Activated CD4-positive, alpha-beta memory T cell treated with anti-CD3 and anti-CD28 coated beads for 36 hours (primary cell): ENCODE results near the gene ASB18. TPM values are rescaled to one million over a fixed set of nuclear protein-coding genes. Genes with fewer than 3 reads are reported as not detected.

Experiments
- CTCF ChIA-PET: fragments of 350-600 bp; sonication (Branson Sonifier 250); formaldehyde crosslinking; loops from one replicate; lab custom pipeline; 2021; ENCODE audit warnings: antibody characterized with exemption, inconsistent platforms; lab: Charles Lee
- POLR2A ChIA-PET: fragments of 350-600 bp; sonication (Branson Sonifier 250); formaldehyde crosslinking; loops from one replicate; lab custom pipeline; 2021; ENCODE audit warnings: antibody characterized with exemption; lab: Charles Lee
- DNase-seq: peaks from one replicate; pipeline ENCODE4 v3.0.0-alpha.2; 2020
- H3K27ac Mint-ChIP-seq: one replicate; pipeline ENCODE4 v1.8.0; 2021; ENCODE audit warnings: mixed read lengths
- H3K27me3 Mint-ChIP-seq: one replicate; pipeline ENCODE4 v1.8.0; 2021; ENCODE audit warnings: mixed read lengths
- H3K36me3 Mint-ChIP-seq: one replicate; pipeline ENCODE4 v1.8.0; 2021; ENCODE audit warnings: mixed read lengths
- H3K4me1 Mint-ChIP-seq: one replicate; pipeline ENCODE4 v1.8.0; 2021; ENCODE audit warnings: low read depth, mixed read lengths
- H3K4me3 Mint-ChIP-seq: one replicate; pipeline ENCODE4 v1.8.0; 2021; ENCODE audit warnings: mild to moderate bottlenecking, mixed read lengths
- H3K9me3 Mint-ChIP-seq: one replicate; pipeline ENCODE4 v1.8.0; 2021; ENCODE audit warnings: mixed read lengths
- intact Hi-C: fragments of 100-400 bp; cut with micrococcal nuclease; formaldehyde crosslinking; loops from one replicate; pipeline ENCODE4 v1.15.1; 2023
- total RNA-seq, 2 experiments: library from RNA; stranded (reverse); gene quantifications; one replicate each; pipeline ENCODE4 v1.2.3, GENCODE V29; 2021

Gene ASB18
- total RNA-seq, 2 experiments from 2014 or later = not detected

- Mint-ChIP-seq H3K27ac (no peak overlapping the region), H3K36me3 (no peaks in the 10 kb centered on the region), H3K9me3 (peaks cover 6% of the 10 kb centered on the region), H3K4me3 (no peak overlapping the region), H3K27me3 (peaks cover 14% of the 10 kb centered on the region), H3K4me1 (no peaks in the 10 kb centered on the region)
- intact Hi-C loops = no loop called here
- CTCF ChIA-PET = no interaction called here
- POLR2A ChIA-PET = no interaction called here
- no peak for DNase-seq
Measured at GRCh38 chr2:236209996-236210395, 54.2 kb downstream of the ASB18 start.

GRCh38 chr2:236209535-236209934 is 54.7 kb downstream of the ASB18 start:
- no peak for DNase-seq
- H3K4me3 Mint-ChIP-seq = no peak overlapping the region
- CTCF ChIA-PET = no interaction called here
- H3K9me3 Mint-ChIP-seq = peaks cover 6% of the 10 kb centered on the region
- peaks cover 14% of the 10 kb centered on the region for H3K27me3 Mint-ChIP-seq
- H3K27ac Mint-ChIP-seq = no peak overlapping the region
- no peaks in the 10 kb centered on the region for H3K4me1 Mint-ChIP-seq
- H3K36me3 Mint-ChIP-seq = no peaks in the 10 kb centered on the region
- POLR2A ChIA-PET = no interaction called here
- intact Hi-C loops = no loop called here

- Mint-ChIP-seq H3K27me3 (peaks cover 9% of the 10 kb centered on the region), H3K36me3 (no peaks in the 10 kb centered on the region), H3K4me3 (no peak overlapping the region), H3K27ac (no peak overlapping the region), H3K9me3 (peaks cover 6% of the 10 kb centered on the region), H3K4me1 (no peaks in the 10 kb centered on the region)
- ChIA-PET CTCF (no interaction called here), POLR2A (no interaction called here)
- DNase-seq = no peak
- intact Hi-C loops = no loop called here
Measured at GRCh38 chr2:236208019-236208926, 55.9 kb downstream of the ASB18 start.

- no peak for DNase-seq
- Mint-ChIP-seq H3K4me1 (no peaks in the 10 kb centered on the region), H3K4me3 (no peak overlapping the region), H3K27me3 (peaks cover 7% of the 10 kb centered on the region), H3K36me3 (no peaks in the 10 kb centered on the region), H3K27ac (no peak overlapping the region), H3K9me3 (peaks cover 6% of the 10 kb centered on the region)
- intact Hi-C loops = no loop called here
- ChIA-PET CTCF (no interaction called here), POLR2A (no interaction called here)
Measured at GRCh38 chr2:236207472-236207871, 56.7 kb downstream of the ASB18 start.

- Mint-ChIP-seq H3K36me3 (no peaks in the 10 kb centered on the region), H3K27ac (no peak overlapping the region), H3K4me1 (no peaks in the 10 kb centered on the region), H3K9me3 (peaks cover 6% of the 10 kb centered on the region), H3K4me3 (no peak overlapping the region), H3K27me3 (peaks cover 4% of the 10 kb centered on the region)
- CTCF ChIA-PET = no interaction called here
- no peak for DNase-seq
- POLR2A ChIA-PET = no interaction called here
- intact Hi-C loops = no loop called here
Measured at GRCh38 chr2:236205867-236206645, 58.1 kb downstream of the ASB18 start.

GRCh38 chr2:236204953-236205352 is 59.3 kb downstream of the ASB18 start:
- Mint-ChIP-seq H3K27ac (no peak overlapping the region), H3K27me3 (peaks cover 5% of the 10 kb centered on the region), H3K4me3 (no peak overlapping the region), H3K4me1 (no peaks in the 10 kb centered on the region), H3K36me3 (no peaks in the 10 kb centered on the region), H3K9me3 (peaks cover 6% of the 10 kb centered on the region)
- intact Hi-C loops = no loop called here
- ChIA-PET CTCF (no interaction called here), POLR2A (no interaction called here)
- no peak for DNase-seq

- H3K27me3 Mint-ChIP-seq = peaks cover 4% of the 10 kb centered on the region
- CTCF ChIA-PET = interaction anchor here (0.6 kb wide), 1 partner anchor 264 kb away, joined by 3 read pairs; no protein-coding TSS in a partner anchor
- H3K27ac Mint-ChIP-seq = no peak overlapping the region
- no peak for DNase-seq
- H3K36me3 Mint-ChIP-seq = no peaks in the 10 kb centered on the region
- intact Hi-C loops = no loop called here
- H3K9me3 Mint-ChIP-seq = no peaks in the 10 kb centered on the region
- POLR2A ChIA-PET = no interaction called here
- no peak overlapping the region for H3K4me3 Mint-ChIP-seq
- H3K4me1 Mint-ChIP-seq = no peaks in the 10 kb centered on the region
Measured at GRCh38 chr2:236200378-236200777, 63.8 kb downstream of the ASB18 start.

GRCh38 chr2:236196366-236196765 is 67.8 kb downstream of the ASB18 start:
- peaks cover 2% of the 10 kb centered on the region for H3K27me3 Mint-ChIP-seq
- ChIA-PET CTCF (no interaction called here), POLR2A (no interaction called here)
- no peak overlapping the region for H3K27ac Mint-ChIP-seq
- no peaks in the 10 kb centered on the region for H3K9me3 Mint-ChIP-seq
- no peak overlapping the region for H3K4me3 Mint-ChIP-seq
- no peak for DNase-seq
- no peaks in the 10 kb centered on the region for H3K4me1 Mint-ChIP-seq
- intact Hi-C loops = no loop called here
- no peaks in the 10 kb centered on the region for H3K36me3 Mint-ChIP-seq

GRCh38 chr2:236195726-236196125 is 68.5 kb downstream of the ASB18 start:
- H3K4me3 Mint-ChIP-seq = no peak overlapping the region
- DNase-seq = no peak
- ChIA-PET POLR2A (no interaction called here), CTCF (no interaction called here)
- intact Hi-C loops = no loop called here
- H3K27me3 Mint-ChIP-seq = peaks cover 1% of the 10 kb centered on the region
- no peaks in the 10 kb centered on the region for H3K9me3 Mint-ChIP-seq
- no peaks in the 10 kb centered on the region for H3K4me1 Mint-ChIP-seq
- no peak overlapping the region for H3K27ac Mint-ChIP-seq
- no peaks in the 10 kb centered on the region for H3K36me3 Mint-ChIP-seq

GRCh38 chr2:236194786-236195185 is 69.4 kb downstream of the ASB18 start:
- Mint-ChIP-seq H3K4me3 (no peak overlapping the region), H3K27me3 (peaks cover 1% of the 10 kb centered on the region), H3K4me1 (no peaks in the 10 kb centered on the region), H3K27ac (no peak overlapping the region), H3K9me3 (no peaks in the 10 kb centered on the region), H3K36me3 (no peaks in the 10 kb centered on the region)
- no peak for DNase-seq
- intact Hi-C loops = no loop called here
- ChIA-PET CTCF (no interaction called here), POLR2A (no interaction called here)

- CTCF ChIA-PET = interaction anchor here (1.2 kb wide), 2 partner anchors 12 to 414 kb away, joined by 3 read pairs; no protein-coding TSS in a partner anchor
Measured at GRCh38 chr2:236193026-236193425, 71.2 kb downstream of the ASB18 start.

GRCh38 chr2:236190674-236191073 is 73.5 kb downstream of the ASB18 start:
- H3K27me3 Mint-ChIP-seq = peaks cover 12% of the 10 kb centered on the region
- H3K27ac Mint-ChIP-seq = no peak overlapping the region
- H3K4me3 Mint-ChIP-seq = no peak overlapping the region
- no peaks in the 10 kb centered on the region for H3K36me3 Mint-ChIP-seq
- DNase-seq = no peak
- H3K9me3 Mint-ChIP-seq = no peaks in the 10 kb centered on the region
- H3K4me1 Mint-ChIP-seq = no peaks in the 10 kb centered on the region
- intact Hi-C loops = no loop called here
- CTCF ChIA-PET = interaction anchor here (1.1 to 2.3 kb wide), 2 partner anchors 13 to 411 kb away, joined by 3 to 8 read pairs; no protein-coding TSS in a partner anchor
- POLR2A ChIA-PET = no interaction called here

More at GRCh38 chr2:236193026-236193425, 71.2 kb downstream of the ASB18 start:
- POLR2A ChIA-PET = no interaction called here
- Mint-ChIP-seq H3K27ac (no peak overlapping the region), H3K4me3 (no peak overlapping the region), H3K4me1 (no peaks in the 10 kb centered on the region), H3K9me3 (no peaks in the 10 kb centered on the region), H3K27me3 (peaks cover 3% of the 10 kb centered on the region), H3K36me3 (no peaks in the 10 kb centered on the region)
- DNase-seq = no peak
- intact Hi-C loops = no loop called here
